HepG2 (cell line): ENCODE measurements around the gene DNAJB2. TPM values are rescaled to one million over a fixed set of nuclear protein-coding genes. Genes with fewer than 3 reads are reported as not detected.

Source experiments
- ATAC-seq: fragments of 200-7000 bp; cut with Tn5 transposase; 3 replicates; pipeline ENCODE4 v1.9.1; 2020; ENCODE audit warnings: mild to moderate bottlenecking, moderate library complexity
- BruUV-seq: library from RNA; stranded (reverse); fragments of 400-500 nt; replicated peaks from 2 replicates; lab custom pipeline; 2021; lab: Mats Ljungman, UMichigan
- CTCF ChIA-PET: fragments of 300-600 bp; formaldehyde crosslinking; extraction: SDS; loops from one replicate; lab custom pipeline; 2021; ENCODE audit warnings: low total read pairs, inconsistent platforms, low intra/inter-chr PET ratio; lab: Yijun Ruan, JAX
- POLR2A ChIA-PET: fragments of 350-600 bp; sonication (Branson Sonifier 250); formaldehyde crosslinking; loops from one replicate; lab custom pipeline; 2020; ENCODE audit warnings: antibody characterized with exemption, inconsistent platforms; lab: Yijun Ruan, JAX
- DNase-seq: peaks from one replicate; pipeline ENCODE4 v3.0.0-alpha.2; 2015; ENCODE audit warnings: low spot score
- FAIRE-seq: peaks from 3 replicates; lab custom pipeline; 2011; peaks lifted over from hg19 to GRCh38; lab: Jason Lieb, UNC
- H2AFZ ChIP-seq: one replicate; pipeline ENCODE4 v1.6.1; 2011; ENCODE audit warnings: low read length, inconsistent platforms
- H3K27ac ChIP-seq: fragments of 300-600 bp; 3 replicates; pipeline ENCODE4 v1.8.0; 2011; ENCODE audit warnings: mixed run types, mild to moderate bottlenecking, mixed read lengths, low read length, inconsistent platforms; ENCODE audit not compliant: insufficient read depth; ENCODE audit errors: extremely low read length
- H3K27me3 ChIP-seq, 2 experiments: fragments of 200-600 bp in 1 of 2; 2 replicates in 1 of 2; 3 replicates in 1 of 2; pipeline versions ENCODE4 v1.6.0 to v1.8.0; 2011; ENCODE audit warnings: low read length in 2 of 2, mild to moderate bottlenecking in 2 of 2, moderate library complexity in 2 of 2, inconsistent platforms in 1 of 2; ENCODE audit not compliant: insufficient read depth in 2 of 2, control insufficient read depth in 1 of 2
- H3K36me3 ChIP-seq, 2 experiments: fragments of 200-600 bp in 1 of 2; replicated peaks in 1 of 2; 2 replicates in 1 of 2; 3 replicates in 1 of 2; pipeline versions ENCODE4 v1.5.1 to v1.8.0; 2011; ENCODE audit warnings: low read length in 2 of 2, inconsistent platforms in 1 of 2; ENCODE audit not compliant: insufficient read depth in 2 of 2, control insufficient read depth in 1 of 2
- H3K4me1 ChIP-seq: 2 replicates; pipeline ENCODE4 v1.5.1; 2012; ENCODE audit warnings: low read length, inconsistent platforms; ENCODE audit not compliant: insufficient read depth
- H3K4me2 ChIP-seq: 2 replicates; pipeline ENCODE4 v1.6.0; 2011; ENCODE audit warnings: low read depth, low read length, inconsistent platforms
- H3K4me3 ChIP-seq, 3 experiments: fragments of 200-600 bp in 1 of 3; sonication (generic), shearing (Covaris generic) in 1 of 3; replicated peaks in 1 of 3; 2 replicates each; pipeline ENCODE4 v1.5.1; 2011 to 2016; ENCODE audit warnings: low read length in 3 of 3, inconsistent platforms in 2 of 3, low read depth in 2 of 3, mild to moderate bottlenecking in 2 of 3, control low read depth in 1 of 3, mixed read lengths in 1 of 3; ENCODE audit not compliant: insufficient read depth in 1 of 3
- H3K79me2 ChIP-seq: one replicate; pipeline ENCODE4 v1.6.1; 2011; ENCODE audit warnings: low read length, inconsistent platforms; ENCODE audit not compliant: insufficient read depth
- H3K9ac ChIP-seq: 2 replicates; pipeline ENCODE4 v1.6.0; 2011; ENCODE audit warnings: mild to moderate bottlenecking, low read depth, low read length, inconsistent platforms; ENCODE audit not compliant: insufficient read depth
- H3K9me3 ChIP-seq: 2 replicates; pipeline ENCODE4 v1.5.1; 2012; ENCODE audit warnings: mild to moderate bottlenecking, low read length
- H4K20me1 ChIP-seq: 2 replicates; pipeline ENCODE4 v1.6.0; 2011; ENCODE audit warnings: inconsistent platforms, mild to moderate bottlenecking, low read length, moderate library complexity; ENCODE audit not compliant: insufficient read depth
- CHD4 ChIP-seq: fragments of 200-600 bp; sonication (generic); IDR thresholded peaks from 2 replicates; pipeline ENCODE4 v1.7.0; 2017; ENCODE audit warnings: mild to moderate bottlenecking, low read length, borderline replicate concordance
- EED ChIP-seq: sonication (generic); formaldehyde crosslinking; IDR thresholded peaks from 2 replicates; pipeline ENCODE4 v1.5.0; 2020; ENCODE audit warnings: mild to moderate bottlenecking, missing genetic modification reagents
- HNRNPLL ChIP-seq: fragments of 200-400 bp; formaldehyde crosslinking; IDR thresholded peaks from 2 replicates; pipeline ENCODE4 v1.6.1; 2017; ENCODE audit warnings: mild to moderate bottlenecking, low read depth, low read length; ENCODE audit not compliant: poor library complexity, severe bottlenecking
- HOXA5 ChIP-seq: sonication (generic); formaldehyde crosslinking; IDR thresholded peaks from 2 replicates; pipeline ENCODE4 v1.4.0; 2020; ENCODE audit warnings: missing genetic modification reagents
- MEIS1 ChIP-seq: sonication (generic); formaldehyde crosslinking; IDR thresholded peaks from 2 replicates; pipeline ENCODE4 v1.9.0; 2021; ENCODE audit warnings: mild to moderate bottlenecking, missing genetic modification reagents, moderate library complexity, borderline replicate concordance
- MNT ChIP-seq: fragments of 450-650 bp; IDR thresholded peaks from 2 replicates; pipeline ENCODE4 v1.6.1; 2016
- NR3C1 ChIP-seq: sonication (generic); formaldehyde crosslinking; IDR thresholded peaks from 2 replicates; pipeline ENCODE4 v1.4.0; 2020; ENCODE audit warnings: missing genetic modification reagents
- REXO4 ChIP-seq: sonication (generic); formaldehyde crosslinking; IDR thresholded peaks from 2 replicates; pipeline ENCODE4 v1.8.0; 2022; ENCODE audit warnings: missing genetic modification reagents, mild to moderate bottlenecking, borderline replicate concordance
- SOX6 ChIP-seq, 2 experiments: fragments of 450-650 bp in 1 of 2; sonication (generic) in 1 of 2; formaldehyde crosslinking in 1 of 2; IDR thresholded peaks; 2 replicates each; pipeline versions ENCODE4 v1.4.0 to v1.6.1; 2017 to 2020; ENCODE audit warnings: antibody characterized with exemption in 1 of 2, mild to moderate bottlenecking in 1 of 2, missing genetic modification reagents in 1 of 2
- STAT6 ChIP-seq: sonication (generic); formaldehyde crosslinking; IDR thresholded peaks from 2 replicates; pipeline ENCODE4 v1.4.0; 2020; ENCODE audit warnings: missing genetic modification reagents, mild to moderate bottlenecking, borderline replicate concordance
- TEAD3 ChIP-seq: optimal IDR thresholded peaks from 2 replicates; pipeline ENCODE3; 2016; ENCODE audit warnings: borderline replicate concordance
- ZNF256 ChIP-seq: sonication (generic); formaldehyde crosslinking; conservative IDR thresholded peaks from 2 replicates; pipeline ENCODE4 v1.4.0; 2020; ENCODE audit warnings: missing genetic modification reagents
- ZNF260 ChIP-seq: sonication (generic); formaldehyde crosslinking; IDR thresholded peaks from 2 replicates; pipeline ENCODE4 v1.4.0; 2020; ENCODE audit warnings: missing genetic modification reagents, low read depth, mild to moderate bottlenecking, borderline replicate concordance
- ZNF672 ChIP-seq: sonication (generic); formaldehyde crosslinking; IDR thresholded peaks from 2 replicates; pipeline ENCODE4 v1.8.1; 2022; ENCODE audit warnings: missing genetic modification reagents
- ZNF749 ChIP-seq: sonication (generic); formaldehyde crosslinking; IDR thresholded peaks from 2 replicates; pipeline ENCODE4 v1.8.0; 2022; ENCODE audit warnings: mild to moderate bottlenecking, missing genetic modification reagents, moderate library complexity, borderline replicate concordance
- ZNF777 ChIP-seq: sonication (generic); formaldehyde crosslinking; IDR thresholded peaks from 2 replicates; pipeline ENCODE4 v1.4.0; 2020; ENCODE audit warnings: missing genetic modification reagents
- ZNF816 ChIP-seq: sonication (generic); formaldehyde crosslinking; IDR thresholded peaks from 2 replicates; pipeline ENCODE4 v1.8.0; 2022; ENCODE audit warnings: missing genetic modification reagents, mild to moderate bottlenecking, borderline replicate concordance
- ZNF83 ChIP-seq: sonication (generic); formaldehyde crosslinking; IDR thresholded peaks from 2 replicates; pipeline ENCODE4 v1.4.0; 2020; ENCODE audit warnings: missing genetic modification reagents, mild to moderate bottlenecking, borderline replicate concordance
- WGBS: methylation state at CpG from one replicate; pipeline ENCODE4 v1.1.6; 2017; ENCODE audit warnings: low lambda C conversion rate; 5-methylcytosine and 5-hydroxymethylcytosine counted together
- in situ Hi-C: cut with HindIII; loops from 2 replicates; pipeline ENCODE4 v1.10.0; 2017; ENCODE audit warnings: low pct_unique_long_range_greater_than_20kb; ENCODE audit not compliant: extremely low pct_ligation_motif_present
- intact Hi-C: fragments of 100-400 bp; cut with micrococcal nuclease; formaldehyde crosslinking; loops from one replicate; pipeline ENCODE4 v1.10.0; 2022; ENCODE audit not compliant: unreplicated experiment
- polyA plus RNA-seq, 8 experiments: library from polyadenylated mRNA; depleted of rRNA in 3 of 8; stranded (reverse) in 7 of 8; unstranded in 1 of 8; fragments of >200 nt; fragmentation: Illumina TruSeq in 4 of 8; extraction: Trizol in 4 of 8; gene quantifications; 2 replicates each; pipeline versions ENCODE4 v1.2.1 to v1.2.3, GENCODE V29; 2011 to 2016; ENCODE audit warnings: low read depth in 4 of 8, missing spikeins in 1 of 8, mixed read lengths in 1 of 8; ENCODE audit not compliant: insufficient read depth in 1 of 8
- total RNA-seq, 5 experiments: library from RNA; depleted of rRNA; stranded (reverse); fragments of >200 nt; fragmentation: Illumina TruSeq; extraction: Trizol; gene quantifications; 2 replicates each; pipeline ENCODE4 v1.2.3, GENCODE V29; 2016; ENCODE audit warnings: low read depth in 1 of 5

Gene DNAJB2
- total and polyA plus RNA-seq, 2 of the 13 experiments (the other 11 are each of a cell fraction or from before 2014, with no cell fraction given), result 21.3 to 31.1 TPM

GRCh38 chr2:219230059-219230540 lies 49.1 kb upstream of the DNAJB2 start:
- H3K9ac ChIP-seq, result peak overlapping the region; percentile 91
- no peak overlapping the region for H2AFZ ChIP-seq
- no peaks in the 10 kb centered on the region for H4K20me1 ChIP-seq
- ChIA-PET POLR2A (interaction anchor here (1.1 to 6.6 kb wide), 14 partner anchors 9 to 158 kb away, joined by 5 to 80 read pairs (median 12); partner anchors contain the start of genes ABCB6, CNPPD1, DNAJB2 and DNPEP), CTCF (interaction anchor here (1.2 to 2.3 kb wide), 2 partner anchors 64 to 69 kb away, joined by 3 to 15 read pairs; no protein-coding TSS in a partner anchor)
- H3K36me3 ChIP-seq, result peaks cover 31 to 55% of the 10 kb centered on the region in 2 experiments
- in situ Hi-C loops, result no loop called here
- H3K9me3 ChIP-seq, result no peaks in the 10 kb centered on the region
- intact Hi-C loops, result no loop called here
- 2% methylated on average over 14 of the region's 24 CpGs for WGBS
- no peaks in the 10 kb centered on the region; a peak in 1 of 5 replicates for H3K27me3 ChIP-seq
- BruUV-seq, result TSS peak; percentile 68
- FAIRE-seq, result no peak
- peaks cover 51% of the 10 kb centered on the region for H3K79me2 ChIP-seq
- H3K4me1 ChIP-seq, result peaks cover 39% of the 10 kb centered on the region
- H3K4me2 ChIP-seq, result peak overlapping the region; percentile 80
- peak; percentile 45 for DNase-seq
- peak; percentile 55 for ATAC-seq
- H3K27ac ChIP-seq, result peak overlapping the region; percentile 81
- H3K4me3 ChIP-seq, result peak overlapping the region; percentile 91 to 93 (median 93)
- TF ChIP-seq MNT (no peak), ZNF83 (peak; percentile 69; the same call in 1 of the 2 replicates), ZNF260 (CRISPR knock-in tag) (no peak), REXO4 (CRISPR knock-in tag) (no peak), HNRNPLL (no peak), CHD4 (no peak), TEAD3 (peak; percentile 46), ZNF777 (CRISPR knock-in tag) (peak; percentile 39; the same call in 1 of the 2 replicates), SOX6 (IDR thresholded peaks at IDR 0.05) (no peak), SOX6 (CRISPR knock-in tag; IDR thresholded peaks at IDR 0.05) (no peak), ZNF672 (no peak), ZNF816 (CRISPR knock-in tag) (0 out of 2 replicates have a peak, but pooled peaks have one; percentile 2), EED (CRISPR knock-in tag) (0 out of 2 replicates have a peak, but pooled peaks have one; percentile 5), ZNF749 (CRISPR knock-in tag) (0 out of 2 replicates have a peak, but pooled peaks have one; percentile 20), STAT6 (CRISPR knock-in tag) (peak; percentile 78), MEIS1 (CRISPR knock-in tag) (no peak), HOXA5 (CRISPR knock-in tag) (no peak; the same call in 1 of the 2 replicates), ZNF256 (CRISPR knock-in tag) (0 out of 2 replicates have a peak, but pooled peaks have one; percentile 82), NR3C1 (CRISPR knock-in tag) (0 out of 2 replicates have a peak, but pooled peaks have one; percentile 10)
